Ectodermal cell (in vitro differentiated cells): ENCODE results near the gene SEZ6L. TPM values are rescaled to one million over a fixed set of nuclear protein-coding genes. Genes with fewer than 3 reads are reported as not detected.

Source experiments
- H3K27ac ChIP-seq: 2 replicates; pipeline ENCODE4 v1.7.0; 2013; ENCODE audit warnings: mild to moderate bottlenecking, low read depth, low read length; ENCODE audit not compliant: insufficient read depth, poor library complexity, severe bottlenecking
- H3K27me3 ChIP-seq: 2 replicates; pipeline ENCODE4 v1.7.0; 2013; ENCODE audit warnings: mild to moderate bottlenecking, low read length; ENCODE audit not compliant: insufficient read depth, control insufficient read depth, poor library complexity, severe bottlenecking
- H3K36me3 ChIP-seq: one replicate; pipeline ENCODE4 v1.7.0; 2013; ENCODE audit warnings: low read length; ENCODE audit not compliant: control insufficient read depth, insufficient read depth
- H3K4me1 ChIP-seq: one replicate; pipeline ENCODE4 v1.7.0; 2013; ENCODE audit warnings: low read length; ENCODE audit not compliant: control insufficient read depth, insufficient read depth
- H3K4me3 ChIP-seq: 2 replicates; pipeline ENCODE4 v1.7.0; 2013; ENCODE audit warnings: low read depth, low read length, control low read depth; ENCODE audit not compliant: insufficient read depth
- H3K9me3 ChIP-seq: 2 replicates; pipeline ENCODE4 v1.7.0; 2013; ENCODE audit warnings: mild to moderate bottlenecking, low read length, moderate library complexity; ENCODE audit not compliant: control insufficient read depth
- WGBS, 2 experiments: methylation state at CpG; one replicate each; pipeline ENCODE4 v1.1.7; 2013; ENCODE audit warnings: missing lambda C conversion rate in 2 of 2; 5-methylcytosine and 5-hydroxymethylcytosine counted together
- polyA plus RNA-seq, 4 experiments: library from polyadenylated mRNA; stranded (reverse); fragments of 50-300 nt; gene quantifications; one replicate each; pipeline ENCODE4 v1.2.3, GENCODE V29; 2013

The SEZ6L gene
- polyA plus RNA-seq (2013, experiment 1 of 4): 0.69 TPM
- polyA plus RNA-seq (2013, experiment 2 of 4): 0.46 TPM
- polyA plus RNA-seq (2013, experiment 3 of 4): 0.85 TPM
- 0.93 TPM for polyA plus RNA-seq (2013, experiment 4 of 4)

- no peaks in the 10 kb centered on the region for H3K9me3 ChIP-seq
- peaks cover 7% of the 10 kb centered on the region for H3K4me1 ChIP-seq
- 1% methylated on average over 92 of the region's 92 CpGs for WGBS, 2 experiments
- peaks cover 73% of the 10 kb centered on the region for H3K27me3 ChIP-seq
- H3K4me3 ChIP-seq: peak within 1 kb of the TSS; percentile 44
- H3K36me3 ChIP-seq: no peaks in the 10 kb centered on the region
- no peak within 1 kb of the TSS for H3K27ac ChIP-seq
Measured at GRCh38 chr22:26169315-26170111, at the start of gene SEZ6L. Gene SEZ6L (plus strand): TSS chr22:26169462. CDS start chr22:26169670, 208 bp downstream.

- Histone ChIP-seq H3K27ac (no peak overlapping the region), H3K9me3 (no peaks in the 10 kb centered on the region), H3K27me3 (no peaks in the 10 kb centered on the region), H3K4me3 (no peak overlapping the region), H3K36me3 (no peaks in the 10 kb centered on the region), H3K4me1 (no peaks in the 10 kb centered on the region)
- 99 to 100% methylated on average over 1 to 4 of the region's 4 CpGs for WGBS, 2 experiments
Measured at GRCh38 chr22:26122920-26123468, 46.3 kb upstream of the SEZ6L start.

DNA sequence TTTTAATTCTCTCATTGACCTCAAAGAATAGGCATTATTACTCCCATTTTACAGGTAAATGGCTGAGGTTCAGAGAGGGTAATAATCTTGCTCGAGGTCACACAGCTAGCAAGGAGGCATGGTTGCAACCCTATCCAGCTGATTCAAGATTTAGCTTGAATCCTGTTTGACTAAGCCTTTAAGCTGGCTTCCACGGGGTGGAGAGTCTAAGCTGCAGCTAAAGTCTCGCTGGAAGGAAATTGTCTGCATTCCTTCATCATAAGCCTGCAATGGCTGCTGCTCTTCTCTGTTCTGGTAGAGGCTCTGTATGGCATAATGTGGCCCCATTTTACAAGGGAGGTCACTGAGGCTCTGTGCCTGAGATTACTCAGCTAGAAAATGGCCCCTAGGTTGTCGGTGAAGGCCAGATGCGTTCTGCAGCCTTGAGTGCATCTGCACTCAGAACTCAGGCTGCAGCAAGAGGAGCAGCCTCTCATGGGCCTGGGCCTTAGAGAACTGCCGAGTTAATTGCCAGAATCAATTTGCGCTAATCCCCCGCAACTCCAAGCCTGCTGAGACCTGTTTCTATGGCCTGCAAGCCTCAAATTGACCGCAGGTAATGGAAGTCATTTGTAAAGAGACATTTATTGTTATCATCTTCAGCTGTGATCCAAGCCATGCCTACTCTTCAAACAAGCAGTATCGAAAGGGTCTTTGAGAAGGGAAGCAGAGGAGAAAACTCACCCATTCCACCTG lies 44.1 kb upstream of the SEZ6L start:
- H3K27me3 ChIP-seq: no peaks in the 10 kb centered on the region
- 72 to 84% methylated on average over 10 of the region's 10 CpGs for WGBS, 2 experiments

GRCh38 chr22:26127126-26127525 lies 42.1 kb upstream of the SEZ6L start:
- Histone ChIP-seq H3K27ac (no peak overlapping the region), H3K4me1 (no peaks in the 10 kb centered on the region), H3K27me3 (no peaks in the 10 kb centered on the region), H3K36me3 (no peaks in the 10 kb centered on the region), H3K9me3 (no peaks in the 10 kb centered on the region), H3K4me3 (no peak overlapping the region)
- 92 to 97% methylated on average over 4 to 5 of the region's 5 CpGs for WGBS, 2 experiments

More for the DNA sequence above, 44.1 kb upstream of the SEZ6L start:
- H3K36me3 ChIP-seq: no peaks in the 10 kb centered on the region
- H3K27ac ChIP-seq: peak overlapping the region; percentile 72
- no peaks in the 10 kb centered on the region for H3K4me1 ChIP-seq
- no peak overlapping the region for H3K4me3 ChIP-seq
- no peaks in the 10 kb centered on the region for H3K9me3 ChIP-seq

DNA sequence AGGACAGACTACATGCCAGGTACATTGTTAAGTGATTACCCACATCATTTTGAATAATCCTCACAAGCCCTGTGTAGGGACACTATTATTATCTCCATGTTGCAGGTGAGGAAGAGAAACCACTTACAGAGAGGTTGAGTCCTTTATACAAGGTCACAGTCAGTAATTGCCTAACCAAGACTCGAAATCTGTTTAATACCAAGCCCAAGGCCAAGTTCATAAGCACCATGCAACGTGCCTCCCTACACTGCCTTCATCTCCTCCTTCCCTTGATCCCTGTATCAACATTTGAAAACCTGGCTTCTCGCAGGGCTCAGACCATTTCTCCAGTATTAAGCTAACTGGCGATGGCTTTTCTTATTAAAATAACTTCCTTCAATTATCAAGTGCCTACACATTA lies 41.7 kb upstream of the SEZ6L start:
- 82 to 83% methylated on average over 3 to 4 of the region's 4 CpGs for WGBS, 2 experiments
- Histone ChIP-seq H3K27me3 (no peaks in the 10 kb centered on the region), H3K36me3 (no peaks in the 10 kb centered on the region), H3K9me3 (no peaks in the 10 kb centered on the region), H3K4me1 (no peaks in the 10 kb centered on the region), H3K27ac (no peak overlapping the region), H3K4me3 (no peak overlapping the region)

DNA sequence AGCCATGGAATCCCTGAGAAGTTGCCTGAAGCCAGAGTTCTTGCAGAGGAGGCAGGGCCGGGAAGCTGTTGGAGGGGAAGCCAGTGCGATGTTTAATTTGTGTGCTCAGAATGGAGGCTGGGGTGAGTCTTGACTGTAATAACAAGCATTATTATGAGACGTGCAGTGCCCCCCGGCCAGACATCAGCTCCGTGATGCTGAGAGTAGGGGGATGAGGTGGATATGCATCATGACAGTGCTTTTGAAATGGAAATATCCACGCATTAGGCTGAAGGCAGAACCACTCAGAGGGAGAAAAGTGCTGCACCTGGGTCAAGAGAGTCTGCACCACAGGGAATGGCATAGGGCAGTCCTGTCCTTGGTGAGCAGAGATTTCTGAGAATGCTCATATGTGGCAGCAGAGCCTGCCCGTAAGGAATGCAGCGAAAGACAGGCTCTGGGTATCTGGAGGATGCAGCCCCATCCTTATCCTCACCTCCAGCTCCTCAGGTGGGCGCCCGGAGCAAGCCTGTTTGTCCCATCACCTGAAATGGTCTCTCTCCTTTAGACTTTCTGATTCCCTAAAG lies 37.6 kb upstream of the SEZ6L start:
- Histone ChIP-seq H3K27me3 (no peaks in the 10 kb centered on the region), H3K9me3 (no peaks in the 10 kb centered on the region), H3K36me3 (no peaks in the 10 kb centered on the region), H3K27ac (no peak overlapping the region), H3K4me3 (no peak overlapping the region), H3K4me1 (no peaks in the 10 kb centered on the region)
- WGBS, 2 experiments: 69 to 72% methylated on average over 10 of the region's 10 CpGs

GRCh38 chr22:26134654-26135330 lies 34.5 kb upstream of the SEZ6L start:
- no peaks in the 10 kb centered on the region for H3K4me1 ChIP-seq
- H3K9me3 ChIP-seq: no peaks in the 10 kb centered on the region
- no peaks in the 10 kb centered on the region for H3K27me3 ChIP-seq
- WGBS, 2 experiments: 87 to 95% methylated on average over 7 of the region's 7 CpGs
- H3K27ac ChIP-seq: no peak overlapping the region
- no peak overlapping the region for H3K4me3 ChIP-seq
- no peaks in the 10 kb centered on the region for H3K36me3 ChIP-seq

DNA sequence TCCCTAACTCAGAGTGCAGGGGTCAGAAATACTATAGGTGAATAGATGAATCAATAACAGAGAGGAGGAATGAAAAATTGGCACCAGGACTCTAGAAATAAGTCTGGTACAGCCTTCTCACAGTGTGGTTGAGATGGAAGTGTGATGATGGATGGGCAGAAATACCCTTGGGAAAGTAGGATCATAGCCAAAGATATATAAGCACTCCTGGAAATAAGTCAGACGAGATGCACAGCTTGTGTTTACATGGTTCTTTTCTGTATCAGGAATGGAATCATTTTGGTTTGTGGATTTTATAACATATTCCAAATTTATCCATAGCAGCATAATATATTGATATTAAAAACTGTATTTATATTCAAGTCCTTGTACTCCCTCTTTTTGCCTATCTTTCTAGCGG lies 33.5 kb upstream of the SEZ6L start:
- no peaks in the 10 kb centered on the region for H3K4me1 ChIP-seq
- 91 to 100% methylated on average over 1 to 2 of the region's 2 CpGs for WGBS, 2 experiments
- H3K27ac ChIP-seq: no peak overlapping the region
- H3K27me3 ChIP-seq: no peaks in the 10 kb centered on the region
- H3K4me3 ChIP-seq: no peak overlapping the region
- H3K9me3 ChIP-seq: no peaks in the 10 kb centered on the region
- H3K36me3 ChIP-seq: no peaks in the 10 kb centered on the region

GRCh38 chr22:26139310-26139709 lies 30.0 kb upstream of the SEZ6L start:
- no peak overlapping the region for H3K27ac ChIP-seq
- no peaks in the 10 kb centered on the region for H3K9me3 ChIP-seq
- no peak overlapping the region for H3K4me3 ChIP-seq
- 86 to 87% methylated on average over 4 of the region's 4 CpGs for WGBS, 2 experiments
- H3K27me3 ChIP-seq: no peaks in the 10 kb centered on the region
- no peaks in the 10 kb centered on the region for H3K4me1 ChIP-seq
- no peaks in the 10 kb centered on the region for H3K36me3 ChIP-seq
